GM21825 (cell line): ENCODE data around the gene SEC14L2.
A peak's percentile ranks its signal among the peaks of the same experiment; 100 is the strongest.
"Not testable (repeated sequence)": the region's sequence is repeated elsewhere in the genome, so short reads cannot be mapped to it uniquely, and the experiment has no call there.

Source experiments
- ATAC-seq: cut with Tn5 transposase; IDR thresholded peaks from one replicate; pipeline ENCODE4 v1.9.1; 2021; ENCODE audit warnings: mild to moderate bottlenecking, moderate library complexity; ENCODE audit not compliant: unreplicated experiment

The SEC14L2 gene

DNA sequence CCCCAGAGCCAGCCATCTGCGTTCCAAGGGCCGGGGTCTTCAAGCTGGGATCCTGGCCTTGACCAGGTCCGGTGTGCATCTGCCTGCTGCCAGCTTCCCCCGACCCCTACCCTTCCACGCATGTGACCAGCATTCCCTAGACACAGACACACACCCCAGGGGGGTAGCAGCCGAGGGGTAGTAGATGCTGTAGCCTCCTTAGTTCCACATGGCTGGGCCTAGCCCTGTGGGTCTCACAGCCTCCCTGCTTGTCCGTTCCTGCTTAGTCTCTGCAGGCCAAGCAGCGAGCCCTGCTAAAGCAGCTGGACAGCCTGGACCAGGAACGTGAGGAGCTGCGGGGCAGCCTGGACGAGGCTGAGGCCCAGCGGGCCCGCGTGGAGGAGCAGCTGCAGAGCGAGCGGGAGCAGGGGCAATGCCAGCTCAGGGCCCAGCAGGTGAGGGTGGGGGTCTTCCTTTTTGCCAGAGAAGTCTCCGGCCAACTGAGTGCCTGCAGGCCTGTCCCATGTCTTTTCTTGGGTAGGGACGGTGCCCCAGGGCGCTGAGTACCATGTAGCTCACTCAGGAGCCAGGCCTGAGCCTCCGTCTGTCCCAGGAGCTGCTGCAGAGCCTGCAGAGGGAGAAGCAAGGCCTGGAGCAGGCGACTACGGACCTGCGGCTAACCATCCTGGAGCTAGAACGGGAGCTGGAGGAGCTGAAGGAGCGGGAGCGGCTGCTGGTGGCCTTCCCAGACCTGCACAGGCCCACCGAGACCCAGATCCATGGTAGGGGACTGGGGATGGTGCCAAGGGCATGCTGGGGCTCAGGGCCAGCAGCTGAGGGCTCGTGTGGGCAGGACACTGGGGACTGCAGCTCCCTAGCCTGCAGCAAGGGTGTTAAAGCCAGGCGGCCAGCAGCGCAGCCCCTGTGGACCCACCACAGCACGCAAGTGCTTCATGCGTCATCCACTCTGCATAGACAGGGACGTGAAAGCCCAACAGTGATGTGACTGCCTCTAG lies 23.2 kb upstream of the SEC14L2 start:
- no peak for ATAC-seq

DNA sequence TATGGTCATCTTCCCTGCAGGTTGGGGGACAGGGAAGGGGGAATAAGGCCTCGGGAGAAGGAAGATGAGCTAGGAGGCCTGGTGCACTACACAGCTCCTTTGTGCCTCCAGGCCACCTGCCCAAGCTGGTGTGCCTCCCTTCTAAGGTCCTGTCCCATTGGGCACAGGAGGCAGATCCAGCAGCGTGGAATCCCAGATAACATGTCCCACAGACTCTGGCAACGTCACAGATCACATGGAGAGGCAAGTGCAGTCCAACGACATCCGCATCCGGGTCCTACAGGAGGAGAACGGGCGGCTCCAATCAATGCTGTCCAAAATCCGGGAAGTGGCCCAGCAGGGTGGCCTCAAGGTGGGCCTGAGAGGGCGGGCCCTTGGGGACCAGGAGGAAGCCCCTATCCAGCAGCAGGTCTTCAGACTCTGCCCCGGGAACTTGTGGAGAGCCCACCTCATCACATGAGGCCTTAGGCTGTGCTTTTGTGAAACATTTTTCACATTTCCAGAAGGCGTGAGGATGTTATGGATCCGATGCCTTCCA lies 21.4 kb upstream of the SEC14L2 start:
- no peak for ATAC-seq

DNA sequence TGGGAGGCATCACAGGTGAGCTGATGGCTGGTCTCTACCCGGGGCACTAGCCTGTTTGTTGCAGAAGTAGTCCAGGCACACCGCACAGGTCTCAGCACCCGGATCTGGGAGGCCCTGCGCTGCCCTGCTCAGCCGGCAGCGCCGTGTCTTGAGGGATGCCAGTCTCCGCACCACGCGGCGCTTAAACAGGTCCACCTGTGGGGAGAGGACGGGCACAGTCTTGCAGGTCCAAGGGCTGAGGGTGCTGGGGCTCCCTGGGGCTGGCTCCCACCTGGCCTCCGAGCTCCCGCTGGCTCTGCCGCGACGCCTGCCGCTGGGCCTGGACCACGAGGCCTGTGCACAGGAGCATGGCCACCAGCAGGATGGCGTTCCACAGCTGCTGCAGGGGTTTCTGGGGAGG lies 16.8 kb upstream of the SEC14L2 start:
- no peak for ATAC-seq

DNA sequence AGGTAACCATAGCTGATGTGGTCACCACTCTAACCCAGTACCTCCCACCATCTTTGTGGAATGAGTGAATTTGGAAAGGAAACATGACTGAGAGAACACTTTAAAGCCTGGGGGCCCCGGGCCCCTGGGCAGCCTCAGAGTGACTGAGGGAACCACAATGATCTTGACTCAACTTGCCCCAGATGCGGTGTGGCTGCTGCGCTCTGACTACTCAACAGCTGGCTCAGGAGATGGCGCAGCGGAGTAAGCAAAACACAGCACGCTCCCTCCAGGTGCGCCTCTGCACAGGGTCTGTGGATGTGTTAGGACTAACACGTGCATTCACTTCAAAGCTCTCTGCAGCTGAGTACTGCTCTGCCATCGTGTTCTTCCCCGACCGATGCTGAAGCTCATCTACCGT lies 15.6 kb upstream of the SEC14L2 start:
- ATAC-seq, result no peak

DNA sequence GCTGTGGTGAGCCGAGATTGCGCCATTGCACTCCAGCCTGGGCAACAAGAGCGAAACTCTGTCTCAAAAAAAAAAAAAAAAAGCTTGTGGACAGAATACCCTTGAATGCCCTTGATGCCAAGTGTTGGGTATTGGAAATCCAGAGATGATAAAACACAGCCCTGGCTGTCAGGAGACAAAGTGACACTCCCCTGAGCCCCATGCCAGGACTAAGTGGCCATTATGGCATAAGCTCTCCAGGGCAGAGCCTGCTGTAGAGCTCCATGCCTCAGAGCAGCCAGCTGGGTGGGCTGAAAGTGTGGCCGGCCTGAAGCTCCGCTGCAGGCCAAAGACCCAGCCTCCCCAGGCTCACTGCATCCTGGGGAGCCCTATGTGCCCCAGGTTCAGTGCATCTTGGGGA lies 14.5 kb upstream of the SEC14L2 start:
- ATAC-seq, result no peak

DNA sequence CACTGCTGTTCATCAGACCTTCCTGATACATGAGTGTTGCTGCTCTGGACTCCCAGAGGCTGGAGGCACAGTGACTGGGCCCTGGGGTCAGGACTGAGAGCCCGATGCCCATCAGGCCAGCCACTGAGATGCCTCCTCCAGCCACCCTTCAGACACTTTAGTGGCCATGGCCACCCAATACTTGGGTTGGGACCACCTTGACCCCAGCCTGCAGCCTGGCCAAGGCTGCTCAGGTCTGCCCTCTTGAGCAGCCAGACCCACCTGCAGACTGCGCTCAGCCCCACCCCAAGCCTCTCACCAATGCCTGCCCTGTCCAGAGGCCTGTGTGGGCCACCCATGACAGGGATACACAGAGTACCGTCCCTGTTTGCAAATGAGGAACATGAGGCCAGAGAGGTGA lies 13.8 kb upstream of the SEC14L2 start:
- no peak for ATAC-seq

DNA sequence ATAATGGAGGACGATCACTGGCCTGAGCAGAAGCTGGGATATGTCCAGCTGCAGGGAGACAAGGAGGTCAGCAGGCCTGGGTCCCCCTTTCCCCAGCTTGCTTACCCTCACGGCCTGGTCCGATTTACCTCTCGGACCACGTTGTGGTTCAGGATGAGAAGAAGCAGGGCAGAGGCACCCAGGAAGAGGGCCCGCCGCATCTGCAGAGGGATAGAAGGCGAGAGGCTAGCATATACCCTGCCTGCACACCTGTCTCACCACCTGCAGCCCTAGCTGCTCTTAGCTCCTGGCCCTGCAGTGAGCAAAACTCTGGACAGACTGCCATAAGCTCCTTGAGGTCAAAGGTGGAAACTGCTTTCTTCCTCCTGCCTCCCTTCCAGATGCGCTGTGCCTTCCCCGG lies 10.9 kb upstream of the SEC14L2 start:
- ATAC-seq, result no peak

DNA sequence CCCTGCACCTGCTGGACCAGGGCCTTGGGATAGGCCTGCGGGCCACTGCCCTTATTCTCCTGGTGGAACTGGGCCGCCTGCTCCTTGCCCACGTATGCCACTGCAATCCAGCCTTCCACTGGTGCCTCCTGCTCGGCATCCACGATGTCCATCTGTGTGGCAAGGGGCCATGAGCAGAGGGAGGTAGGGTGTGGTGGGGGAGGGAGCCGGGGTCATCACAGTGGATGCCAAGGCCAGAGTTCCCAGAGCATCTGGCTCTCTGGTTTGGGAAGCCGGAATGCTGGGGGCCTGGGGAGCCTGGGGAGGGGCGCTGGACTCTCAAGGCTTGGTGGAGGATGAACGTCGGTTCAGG lies 10.2 kb upstream of the SEC14L2 start:
- ATAC-seq, result no peak

DNA sequence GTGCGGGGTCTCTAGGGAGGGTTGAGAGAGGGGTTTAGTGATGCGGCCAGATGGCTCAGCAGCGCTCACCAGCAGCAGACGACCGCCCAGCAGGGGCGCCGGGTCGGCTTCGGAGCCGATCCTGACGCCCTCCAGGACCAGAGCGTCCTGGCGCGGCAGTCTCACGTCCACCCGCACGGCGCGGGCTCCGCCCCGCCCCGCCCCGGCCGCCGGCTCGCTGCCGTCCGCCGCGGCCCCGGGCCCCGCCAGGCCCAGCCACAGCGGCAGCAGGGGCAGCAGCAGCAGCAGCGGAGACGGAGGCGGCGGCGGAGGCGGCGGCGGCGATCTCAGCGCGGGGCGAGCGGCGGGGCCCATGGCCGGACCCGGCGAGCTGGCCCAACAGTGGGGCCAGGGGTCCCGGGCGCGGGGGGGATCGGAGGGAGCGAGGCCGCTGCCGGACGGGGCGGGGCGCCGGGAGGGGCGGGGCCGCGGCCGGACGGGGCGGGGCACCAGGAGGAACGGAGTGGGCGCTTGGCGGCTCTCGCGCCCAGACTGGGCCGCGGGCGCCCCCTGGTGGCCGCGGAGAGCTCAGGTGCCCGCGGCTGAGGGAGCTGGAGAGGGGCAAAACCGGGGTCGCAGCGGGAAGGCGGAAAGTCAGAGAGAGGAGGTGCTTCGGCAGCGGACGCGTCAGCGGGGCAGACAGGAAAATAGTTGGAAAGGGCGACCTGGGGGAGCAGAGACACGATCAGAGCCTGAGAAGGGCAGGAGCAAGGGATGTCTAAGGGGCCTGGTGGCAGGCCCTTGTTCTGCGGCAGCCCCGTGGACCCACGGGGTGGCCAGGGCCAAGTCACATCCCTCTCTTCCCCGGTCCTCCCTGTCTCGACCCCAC lies 9.6 kb upstream of the SEC14L2 start, which contains the start of gene RNF215:
TSS of gene RNF215 (minus strand) at position 452 of the 868 bp plus-strand sequence. CDS start at position 354, 98 bp downstream.
- ATAC-seq, result peak; percentile 70

DNA sequence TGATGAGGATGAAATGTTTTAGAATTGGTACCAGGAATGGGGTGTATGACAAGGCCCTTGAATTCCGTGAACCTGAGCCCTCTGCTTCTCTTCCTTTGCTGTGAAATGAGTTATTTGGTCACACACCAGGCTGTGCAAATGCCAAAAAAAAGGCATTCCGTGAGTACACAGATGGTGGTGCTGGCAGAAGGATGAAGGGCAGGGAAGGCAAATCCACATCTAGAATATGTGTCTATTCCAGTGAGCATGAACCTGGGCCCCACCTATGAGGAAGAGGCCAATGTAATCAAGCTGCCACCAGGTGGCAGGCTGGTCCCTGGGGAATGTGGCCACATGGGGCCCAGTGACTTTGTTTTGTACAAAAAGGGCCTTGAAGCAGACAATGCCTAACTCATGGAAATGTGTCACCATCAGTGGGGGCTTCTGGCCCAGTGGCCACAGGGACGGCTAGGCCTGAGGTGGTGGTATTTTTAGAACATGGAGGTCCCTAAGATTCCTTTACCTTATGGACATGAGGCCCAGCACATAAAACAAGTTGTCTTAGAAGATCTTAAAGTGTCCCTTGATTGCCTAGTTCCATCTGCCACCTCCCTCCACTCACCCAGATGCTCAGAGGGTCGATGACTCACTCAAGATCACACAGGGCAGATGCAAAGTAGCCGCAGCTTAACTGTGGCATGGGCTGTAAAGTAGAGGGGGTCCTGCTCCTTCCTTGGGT lies 5.7 kb upstream of the SEC14L2 start:
- ATAC-seq, result no peak

DNA sequence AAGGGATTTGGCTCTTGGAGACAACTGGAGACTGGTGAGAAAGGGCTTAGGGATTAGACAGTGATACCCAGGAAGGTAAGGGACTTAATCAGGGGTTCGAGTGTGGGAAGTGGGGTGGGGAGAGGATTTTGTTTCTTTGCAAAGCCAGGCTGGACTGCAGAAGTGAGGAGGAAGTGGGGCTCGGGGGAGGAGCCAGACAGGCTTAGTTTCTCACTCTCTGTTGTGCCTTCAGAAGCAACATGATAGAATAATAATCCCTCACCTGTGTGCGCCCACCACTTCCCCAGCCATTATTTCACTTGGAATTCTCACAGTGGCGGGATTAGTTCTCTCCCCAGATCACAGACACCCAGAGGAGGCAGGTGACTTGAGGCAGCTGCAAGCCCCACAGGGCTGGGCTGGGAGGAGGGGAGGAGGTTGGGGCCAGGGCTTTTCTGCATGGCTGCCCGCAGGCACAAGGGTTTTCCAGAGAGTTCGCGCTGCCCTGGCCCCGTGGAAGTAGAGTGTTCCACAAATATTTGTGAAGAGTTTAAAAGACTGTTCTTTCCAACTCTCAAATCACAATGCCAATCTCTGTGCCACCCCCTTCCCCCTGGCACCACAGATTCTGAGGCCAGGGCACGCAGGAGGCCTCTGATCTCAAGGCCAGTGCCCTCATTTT lies 4.0 kb upstream of the SEC14L2 start:
- no peak for ATAC-seq

DNA sequence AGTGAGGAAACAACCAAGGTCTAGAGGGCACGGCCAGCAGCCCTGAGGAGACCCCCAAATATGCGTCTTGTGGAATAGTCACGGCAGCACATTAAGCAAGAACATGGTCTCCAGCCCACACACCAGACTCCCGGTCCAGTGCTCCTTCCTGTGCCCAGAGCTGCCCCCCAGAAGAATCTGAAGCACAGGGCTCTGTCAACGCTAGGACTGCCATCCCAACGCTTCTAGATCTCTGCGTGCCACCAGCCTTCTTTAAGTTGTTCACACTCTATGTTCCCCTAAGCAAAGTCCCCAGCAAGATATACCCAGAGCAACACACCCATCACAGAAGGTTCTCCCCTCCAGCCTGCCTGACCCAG lies 3.5 kb upstream of the SEC14L2 start:
- ATAC-seq, result no peak

DNA sequence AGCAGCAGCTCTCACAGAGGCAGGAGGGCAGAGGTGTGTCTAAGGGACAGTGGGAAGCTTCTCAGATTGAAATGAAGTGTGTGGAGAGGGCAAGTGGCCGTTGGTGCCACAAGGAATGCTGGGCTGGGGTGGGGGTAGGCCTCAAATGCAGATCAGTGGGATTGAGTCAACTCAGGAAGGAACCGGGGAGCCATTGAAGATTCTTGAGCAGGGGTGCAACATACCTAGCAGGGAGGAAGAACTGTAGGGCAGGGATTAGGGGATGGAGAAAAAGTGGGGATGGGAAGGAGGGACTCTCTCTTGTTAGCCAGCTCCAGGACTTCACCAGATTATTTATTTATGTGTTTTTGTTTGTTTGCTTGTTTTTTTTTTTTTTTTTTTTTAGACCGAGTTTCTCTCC lies 2.9 kb upstream of the SEC14L2 start:
- no peak for ATAC-seq

DNA sequence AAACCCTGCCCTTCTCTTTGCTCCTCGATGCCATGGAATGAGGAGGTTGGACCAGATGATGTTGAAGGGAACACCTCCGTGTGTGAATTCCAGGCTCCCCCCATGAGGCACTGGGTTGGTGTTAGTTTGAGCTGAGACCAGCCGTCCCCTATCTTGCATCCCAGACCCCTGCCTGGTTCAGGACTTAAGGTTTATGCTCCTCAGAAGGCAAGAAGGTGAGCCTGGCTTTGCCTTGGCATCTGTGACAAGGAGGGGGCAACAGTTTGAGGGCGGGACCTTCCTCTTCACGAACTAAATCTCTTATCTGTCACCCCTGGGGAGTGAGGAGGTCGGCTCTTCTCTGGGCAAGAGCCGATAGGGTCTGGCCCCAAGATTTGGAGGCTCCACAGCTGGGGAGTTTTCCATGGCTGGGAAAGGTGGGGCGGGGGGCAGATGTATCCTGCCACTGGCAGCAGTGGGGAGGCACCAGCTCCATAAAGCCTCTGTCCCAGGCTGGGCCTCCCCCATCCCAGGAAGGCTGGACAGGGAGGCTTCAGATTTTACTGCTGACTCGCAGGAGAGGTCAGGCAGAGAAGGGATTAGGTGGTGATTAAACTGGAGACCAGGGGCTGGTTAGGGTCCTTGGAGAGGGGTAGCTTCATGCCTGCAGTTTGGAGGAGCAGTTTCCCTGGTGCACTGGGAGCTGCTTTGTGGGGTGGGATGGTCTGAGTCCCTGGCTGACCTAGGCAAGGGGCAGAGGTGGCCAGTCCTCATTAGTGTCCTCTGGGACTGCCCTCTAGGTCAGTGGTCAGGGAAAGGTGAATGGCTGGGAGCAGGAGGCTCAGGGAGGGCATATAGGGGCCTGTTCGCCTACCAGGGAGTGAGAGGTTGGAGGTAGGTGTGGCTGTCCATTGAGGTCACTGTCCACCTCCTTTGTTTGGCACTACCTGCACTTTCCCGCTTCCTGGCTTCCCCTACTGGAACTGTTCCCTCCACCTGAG lies 1.1 kb downstream of the SEC14L2 start:
- ATAC-seq, result no peak

DNA sequence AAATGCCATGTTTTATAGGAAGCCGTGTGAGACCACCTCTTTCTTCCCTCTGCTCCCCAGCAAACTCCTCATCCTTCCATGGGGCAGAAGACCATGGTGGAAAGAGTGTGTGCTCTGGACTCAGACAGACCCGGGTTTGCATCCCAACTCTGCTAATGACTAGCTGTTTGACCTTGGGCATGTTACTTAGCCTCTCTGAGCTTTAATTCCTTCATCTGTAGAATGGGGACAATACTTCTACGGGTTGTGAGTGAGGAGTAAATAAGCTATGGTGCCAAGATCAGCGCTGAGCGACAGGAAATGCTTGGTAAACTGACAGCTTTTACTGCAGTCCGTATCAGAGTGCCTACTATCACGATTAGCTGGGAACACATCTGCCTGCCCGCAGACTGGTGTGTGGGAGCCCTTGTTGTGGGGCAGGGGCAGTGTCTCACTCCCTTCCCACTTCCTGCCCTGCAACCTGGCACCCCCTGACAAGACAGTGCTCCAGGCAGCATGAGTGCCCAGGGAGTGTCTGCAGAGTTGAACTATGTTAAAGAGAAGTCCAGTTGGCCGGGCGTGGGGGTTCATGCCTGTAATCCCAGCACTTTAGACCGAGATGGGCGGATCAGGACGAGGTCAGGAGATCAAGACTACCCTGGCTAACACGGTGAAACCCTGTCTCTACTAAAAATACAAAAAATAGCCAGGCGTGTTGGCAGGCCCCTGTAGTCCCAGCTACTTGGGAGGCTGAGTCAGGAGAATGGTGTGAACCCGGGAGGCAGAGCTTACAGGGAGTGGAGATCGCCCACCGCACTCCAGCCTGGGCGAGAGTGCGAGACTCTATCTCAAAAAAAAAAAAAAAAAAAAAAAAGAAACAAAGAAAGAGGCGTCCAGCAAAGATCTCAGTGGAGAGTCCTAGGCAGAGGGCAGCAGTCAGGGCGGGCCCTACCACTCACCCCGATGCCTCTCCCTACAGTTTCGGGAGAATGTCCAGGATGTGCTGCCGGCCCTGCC lies 2.2 kb downstream of the SEC14L2 start:
- ATAC-seq, result no peak

DNA sequence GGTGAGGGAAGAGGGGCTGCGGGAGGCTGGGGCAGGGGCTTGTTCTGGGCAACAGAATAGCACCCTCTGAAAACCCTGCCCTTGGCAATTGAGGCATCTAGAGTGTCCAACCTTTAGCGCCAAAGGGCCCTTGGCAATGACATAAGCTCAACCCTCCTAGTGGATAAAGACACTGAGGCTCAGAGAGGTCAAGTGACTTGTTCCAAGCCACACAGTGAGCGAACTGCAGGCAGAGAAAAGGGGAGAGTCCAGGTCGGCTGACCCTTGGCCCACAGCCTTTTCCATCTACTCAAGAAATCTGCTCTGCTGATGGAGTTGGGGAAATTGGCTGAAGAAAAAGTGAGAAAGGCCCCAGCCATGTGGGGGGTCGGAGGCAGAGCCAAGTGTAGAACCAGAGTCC lies 2.9 kb downstream of the SEC14L2 start:
- no peak for ATAC-seq

DNA sequence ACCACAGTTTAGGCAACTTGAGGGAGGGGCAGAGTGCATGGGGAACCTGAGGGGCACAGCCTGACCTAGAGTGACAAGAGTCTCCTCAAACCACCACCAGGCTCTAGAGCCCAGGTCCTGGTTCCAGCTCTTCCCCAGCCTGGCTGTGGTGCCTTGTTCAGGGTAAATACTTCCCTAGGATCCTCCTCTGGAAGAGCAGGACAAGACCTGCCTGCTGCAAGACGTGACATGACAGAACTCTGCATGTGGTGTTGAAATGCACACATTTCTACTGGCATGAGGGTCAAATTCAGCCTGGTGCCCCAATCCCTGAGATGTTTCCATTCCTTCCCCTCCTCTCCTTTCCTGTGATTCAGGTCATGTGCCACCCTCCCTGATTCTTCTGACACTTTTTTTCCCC lies 3.3 kb downstream of the SEC14L2 start:
- no peak for ATAC-seq

DNA sequence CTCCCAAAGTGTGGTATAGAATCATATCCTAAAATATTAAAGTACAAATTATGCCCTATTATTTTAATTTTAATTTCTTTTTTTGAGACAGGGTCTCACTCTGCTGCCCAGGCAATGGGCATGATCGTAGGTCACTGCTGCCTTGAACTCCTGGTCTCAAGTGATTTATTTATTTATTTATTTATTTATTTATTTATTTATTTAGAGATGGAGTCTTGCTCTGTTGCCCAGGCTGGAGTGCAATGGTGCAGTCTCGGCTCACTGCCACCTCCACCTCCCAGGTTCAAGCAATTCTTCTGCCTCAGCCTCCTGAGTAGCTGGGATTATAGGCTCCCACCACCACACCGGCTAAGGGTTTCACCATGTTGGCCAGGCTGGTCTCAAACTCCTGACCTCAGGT lies 4.2 kb downstream of the SEC14L2 start:
- not testable (repeated sequence) for ATAC-seq
